Pancreas (tissue), 10 donors: Measurements from ENCODE around the gene LIMA1. TPM values are rescaled to one million over a fixed set of nuclear protein-coding genes. Genes with fewer than 3 reads are reported as not detected.

Experiments
- ATAC-seq, 4 donors: fragments of 200-7000 bp; cut with Tn5 transposase; one replicate each; pipeline versions ENCODE4 v1.8.0 to v1.9.1; 2020; ENCODE audit warnings: mild to moderate bottlenecking in 4 of 4, moderate library complexity in 4 of 4
- DNase-seq, 6 donors: peaks; one replicate each; pipeline ENCODE4 v3.0.0-alpha.2; 2020
- FAIRE-seq: peaks from 2 replicates; lab custom pipeline; 2012; peaks lifted over from hg19 to GRCh38; lab: Jason Lieb, UNC
- H3K27ac ChIP-seq, 4 donors: fragments of 200-600 bp; sonication (generic); 1 replicate in 3 of 4; 2 replicates in 1 of 4; pipeline versions ENCODE4 v1.5.0 to v1.8.0; 2020
- H3K27me3 ChIP-seq, 4 donors: fragments of 200-600 bp; one replicate each; pipeline ENCODE4 v1.8.0; 2021
- H3K36me3 ChIP-seq, 3 donors: fragments of 200-600 bp; sonication (generic) in 1 of 3; one replicate each; pipeline versions ENCODE4 v1.5.0 to v1.8.0; 2020 to 2021
- H3K4me1 ChIP-seq, 3 donors: fragments of 200-600 bp; one replicate each; pipeline ENCODE4 v1.8.0; 2021
- H3K4me3 ChIP-seq, 4 donors: fragments of 200-600 bp; sonication (generic) in 2 of 4; one replicate each; pipeline versions ENCODE4 v1.5.0 to v1.8.0; 2020 to 2021
- H3K9me3 ChIP-seq, 4 donors: fragments of 200-600 bp; one replicate each; pipeline ENCODE4 v1.8.0; 2021
- WGBS, 2 donors: extraction: QIAGEN DNeasy Blood & Tissue Kit; methylation state at CpG; one replicate each; pipeline ENCODE4 v1.1.7; 2013; 5-methylcytosine and 5-hydroxymethylcytosine counted together
- intact Hi-C, 3 donors: fragments of 100-400 bp; cut with DNase I; formaldehyde crosslinking; loops; one replicate each; pipeline versions ENCODE4 v1.11.1 to v1.14.2; 2022
- polyA plus RNA-seq, 2 donors: library from polyadenylated mRNA; stranded (reverse); fragments of 200-250 nt; gene quantifications; one replicate each; pipeline ENCODE4 v1.2.3, GENCODE V29; 2013
- total RNA-seq, 6 donors: library from RNA; stranded (reverse); fragmentation: NEBNext Ultra II Directional in 4 of 6; extraction: Animal tissue kit (Norgen Biotek cat#: 25700) in 4 of 6; gene quantifications; one replicate each; pipeline versions ENCODE4 v1.2.1 to v1.2.4, GENCODE V29; 2021 to 2023
- TF ChIP-seq, protein P1 (sequence below), 4 donors: fragments of 200-600 bp; sonication (generic) in 3 of 4; IDR thresholded peaks; one replicate each; pipeline versions ENCODE4 v1.5.0 to v1.8.0; 2021; ENCODE audit warnings: antibody characterized with exemption in 4 of 4
- donor health status: healthy with polysubstance abuse.
- donor health status: DM: no; HTN: no; CAD: no; lungs with moderate emphysema.
- donor health status: DM: no; HTN: no; CAD: no.
- donor health status: control.
- donor health status: control.
- donor health status: Bipolar disorder and iron deficiency.
- donor health status: DM: yes; HTN: yes; CAD: no.
- donor health status: DM: no; HTN: no; CAD: no.
- donor health status: DM: no; HTN: no; CAD: no.
- donor health status: DM: yes; HTN: yes; CAD: no.

Gene LIMA1
- total and polyA plus RNA-seq, 8 donors = 17.6 to 50.3 (median 25.1) TPM

GRCh38 chr12:50187084-50187900 is 96.0 kb downstream of the LIMA1 start:
- TF ChIP-seq, protein P1, sequence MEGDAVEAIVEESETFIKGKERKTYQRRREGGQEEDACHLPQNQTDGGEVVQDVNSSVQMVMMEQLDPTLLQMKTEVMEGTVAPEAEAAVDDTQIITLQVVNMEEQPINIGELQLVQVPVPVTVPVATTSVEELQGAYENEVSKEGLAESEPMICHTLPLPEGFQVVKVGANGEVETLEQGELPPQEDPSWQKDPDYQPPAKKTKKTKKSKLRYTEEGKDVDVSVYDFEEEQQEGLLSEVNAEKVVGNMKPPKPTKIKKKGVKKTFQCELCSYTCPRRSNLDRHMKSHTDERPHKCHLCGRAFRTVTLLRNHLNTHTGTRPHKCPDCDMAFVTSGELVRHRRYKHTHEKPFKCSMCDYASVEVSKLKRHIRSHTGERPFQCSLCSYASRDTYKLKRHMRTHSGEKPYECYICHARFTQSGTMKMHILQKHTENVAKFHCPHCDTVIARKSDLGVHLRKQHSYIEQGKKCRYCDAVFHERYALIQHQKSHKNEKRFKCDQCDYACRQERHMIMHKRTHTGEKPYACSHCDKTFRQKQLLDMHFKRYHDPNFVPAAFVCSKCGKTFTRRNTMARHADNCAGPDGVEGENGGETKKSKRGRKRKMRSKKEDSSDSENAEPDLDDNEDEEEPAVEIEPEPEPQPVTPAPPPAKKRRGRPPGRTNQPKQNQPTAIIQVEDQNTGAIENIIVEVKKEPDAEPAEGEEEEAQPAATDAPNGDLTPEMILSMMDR (IDR thresholded peaks at IDR 0.05) = no peak
- DNase-seq (no peak), FAIRE-seq (no peak), ATAC-seq (peak in 2 of 4 donors; percentile 11 to 39)
- H3K27me3 ChIP-seq = no peaks in the 10 kb centered on the region
- H3K36me3 ChIP-seq = no peaks in the 10 kb centered on the region
- peak overlapping the region in 1 of 4 donors; percentile 15 for H3K27ac ChIP-seq
- H3K9me3 ChIP-seq = no peaks in the 10 kb centered on the region
- 72 to 73% methylated on average over 7 of the region's 7 CpGs for WGBS, 2 donors
- peaks cover 0 to 9% (median 5%) of the 10 kb centered on the region in 3 donors for H3K4me1 ChIP-seq
- intact Hi-C loops = loop anchor here in 1 of 3 donors (10.0 kb wide), 1 partner anchor 128 kb away; no protein-coding TSS in a partner anchor
- H3K4me3 ChIP-seq = no peak overlapping the region

- FAIRE-seq = no peak
Measured at GRCh38 chr12:50186681-50187080, 96.6 kb downstream of the LIMA1 start.

DNA sequence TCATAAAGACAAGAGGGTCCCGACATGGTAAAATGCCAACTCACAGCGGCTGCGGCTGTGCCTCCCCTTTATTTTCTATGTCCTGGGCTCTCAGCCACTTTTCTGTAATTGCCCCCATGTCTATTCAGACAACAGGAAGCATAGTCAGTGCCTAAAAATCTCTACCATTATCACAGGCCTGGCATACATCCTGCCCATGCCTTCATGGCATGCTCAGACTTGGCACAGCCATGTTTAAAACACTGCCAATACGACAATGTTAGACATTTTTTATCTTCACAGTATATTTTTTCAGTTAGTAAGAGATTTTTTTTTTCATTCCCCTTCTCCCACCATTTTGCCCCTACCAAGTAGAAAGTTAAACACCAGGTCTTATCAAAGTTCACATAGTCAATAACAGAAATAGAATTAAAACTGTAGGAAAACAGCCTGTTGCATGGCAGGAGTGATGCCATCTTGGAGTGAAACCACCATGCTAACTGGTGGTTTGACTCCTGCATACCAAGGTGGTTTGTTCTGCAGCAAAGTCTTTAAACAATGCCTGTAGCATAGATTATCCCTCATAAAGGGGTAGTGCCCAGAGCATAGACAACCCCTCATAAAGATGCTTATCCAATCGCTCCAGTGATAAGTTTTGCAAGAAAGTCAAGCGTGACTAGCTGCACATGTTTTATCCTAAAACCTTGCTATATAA is 97.2 kb downstream of the LIMA1 start:
- intact Hi-C loops = loop anchor here in 1 of 3 donors (10.0 kb wide), 1 partner anchor 129 kb away; no protein-coding TSS in a partner anchor
- ATAC-seq = peak in 3 of 4 donors; percentile 29 to 40 (median 34)

More at GRCh38 chr12:50186681-50187080, 96.6 kb downstream of the LIMA1 start:
- WGBS, 2 donors = 84 to 89% methylated on average over 1 of the region's 1 CpG
- Histone ChIP-seq H3K27me3 (no peaks in the 10 kb centered on the region), H3K4me3 (no peak overlapping the region), H3K4me1 (peaks cover 0 to 9% (median 5%) of the 10 kb centered on the region in 3 donors), H3K27ac (no peak overlapping the region), H3K9me3 (no peaks in the 10 kb centered on the region), H3K36me3 (peaks cover 0 to 2% (median 0%) of the 10 kb centered on the region in 3 donors)
- intact Hi-C loops = loop anchor here in 1 of 3 donors (10.0 kb wide), 1 partner anchor 128 kb away; no protein-coding TSS in a partner anchor
- TF ChIP-seq, protein P1 (IDR thresholded peaks at IDR 0.05) = no peak
- DNase-seq (no peak), ATAC-seq (peak in 1 of 4 donors; percentile 43)

GRCh38 chr12:50185301-50185895 is 97.9 kb downstream of the LIMA1 start:
- Histone ChIP-seq H3K27me3 (no peaks in the 10 kb centered on the region), H3K36me3 (peaks cover 0 to 14% (median 0%) of the 10 kb centered on the region in 3 donors), H3K27ac (peak overlapping the region in 1 of 4 donors; percentile 4), H3K9me3 (no peaks in the 10 kb centered on the region), H3K4me3 (no peak overlapping the region), H3K4me1 (peaks cover 0 to 9% (median 5%) of the 10 kb centered on the region in 3 donors)
- FAIRE-seq = no peak
- no peak for DNase-seq
- peak in 2 of 4 donors; percentile 42 to 54 for ATAC-seq
- 54 to 63% methylated on average over 4 of the region's 4 CpGs for WGBS, 2 donors
- TF ChIP-seq, protein P1 (IDR thresholded peaks at IDR 0.05) = no peak
- intact Hi-C loops = loop anchor here in 1 of 3 donors (10.0 kb wide), 1 partner anchor 129 kb away; no protein-coding TSS in a partner anchor

More for the DNA sequence above, 97.2 kb downstream of the LIMA1 start:
- Histone ChIP-seq H3K4me3 (no peak overlapping the region), H3K4me1 (peaks cover 0 to 9% (median 5%) of the 10 kb centered on the region in 3 donors), H3K27me3 (no peaks in the 10 kb centered on the region), H3K9me3 (no peaks in the 10 kb centered on the region), H3K27ac (peak overlapping the region in 1 of 4 donors; percentile 4), H3K36me3 (peaks cover 0 to 8% (median 0%) of the 10 kb centered on the region in 3 donors)
- DNase-seq (no peak), FAIRE-seq (no peak)
- TF ChIP-seq, protein P1 (IDR thresholded peaks at IDR 0.05) = no peak
- 72 to 74% methylated on average over 6 of the region's 6 CpGs for WGBS, 2 donors
